KMS-11 (cell line): ENCODE data around the gene UGT1A10.
A peak's percentile ranks its signal among the peaks of the same experiment; 100 is the strongest.

Experiments
- H2AFZ ChIP-seq: fragments of 200-600 bp; sonication (generic); 2 replicates; pipeline ENCODE4 v1.6.1; 2016; ENCODE audit warnings: antibody characterized with exemption, mixed run types, low read depth
- H3K27ac ChIP-seq: fragments of 200-600 bp; sonication (generic); 2 replicates; pipeline ENCODE4 v1.6.1; 2016; ENCODE audit warnings: mild to moderate bottlenecking, mixed run types
- H3K27me3 ChIP-seq: fragments of 200-600 bp; sonication (generic); 2 replicates; pipeline ENCODE4 v1.6.1; 2017; ENCODE audit warnings: mild to moderate bottlenecking, low read depth, mixed run types, moderate library complexity; ENCODE audit not compliant: insufficient read depth
- H3K36me3 ChIP-seq: fragments of 200-600 bp; sonication (generic); 2 replicates; pipeline ENCODE4 v1.6.1; 2017; ENCODE audit warnings: mild to moderate bottlenecking, mixed run types; ENCODE audit not compliant: insufficient read depth
- H3K4me1 ChIP-seq: fragments of 200-600 bp; sonication (generic); 2 replicates; pipeline ENCODE4 v1.6.1; 2016; ENCODE audit warnings: mild to moderate bottlenecking, low read depth, mixed run types; ENCODE audit not compliant: poor library complexity, severe bottlenecking
- H3K4me2 ChIP-seq: fragments of 200-600 bp; sonication (generic); 2 replicates; pipeline ENCODE4 v1.7.0; 2016; ENCODE audit warnings: mild to moderate bottlenecking, mixed run types
- H3K4me3 ChIP-seq: fragments of 200-600 bp; sonication (generic); IDR thresholded peaks from 2 replicates; pipeline ENCODE4 v1.6.1; 2017; ENCODE audit warnings: low read depth, low read length, mixed read lengths; ENCODE audit not compliant: insufficient read depth
- H3K79me2 ChIP-seq: fragments of 200-600 bp; sonication (generic); 2 replicates; pipeline ENCODE4 v1.6.1; 2016; ENCODE audit warnings: low read depth, mixed run types; ENCODE audit not compliant: insufficient read depth
- H3K9ac ChIP-seq: fragments of 200-600 bp; sonication (generic); 2 replicates; pipeline ENCODE4 v1.6.1; 2016; ENCODE audit warnings: mild to moderate bottlenecking, mixed run types
- H4K20me1 ChIP-seq: fragments of 200-600 bp; sonication (generic); 2 replicates; pipeline ENCODE4 v1.6.1; 2016; ENCODE audit warnings: mild to moderate bottlenecking, mixed run types; ENCODE audit not compliant: insufficient read depth
- TF ChIP-seq, protein P1 (sequence below): fragments of 200-600 bp; sonication (generic); conservative IDR thresholded peaks from 2 replicates; pipeline ENCODE4 v1.6.1; 2017; ENCODE audit warnings: low read depth, mild to moderate bottlenecking, antibody characterized with exemption, low read length, moderate library complexity, mixed read lengths

Gene UGT1A10

DNA sequence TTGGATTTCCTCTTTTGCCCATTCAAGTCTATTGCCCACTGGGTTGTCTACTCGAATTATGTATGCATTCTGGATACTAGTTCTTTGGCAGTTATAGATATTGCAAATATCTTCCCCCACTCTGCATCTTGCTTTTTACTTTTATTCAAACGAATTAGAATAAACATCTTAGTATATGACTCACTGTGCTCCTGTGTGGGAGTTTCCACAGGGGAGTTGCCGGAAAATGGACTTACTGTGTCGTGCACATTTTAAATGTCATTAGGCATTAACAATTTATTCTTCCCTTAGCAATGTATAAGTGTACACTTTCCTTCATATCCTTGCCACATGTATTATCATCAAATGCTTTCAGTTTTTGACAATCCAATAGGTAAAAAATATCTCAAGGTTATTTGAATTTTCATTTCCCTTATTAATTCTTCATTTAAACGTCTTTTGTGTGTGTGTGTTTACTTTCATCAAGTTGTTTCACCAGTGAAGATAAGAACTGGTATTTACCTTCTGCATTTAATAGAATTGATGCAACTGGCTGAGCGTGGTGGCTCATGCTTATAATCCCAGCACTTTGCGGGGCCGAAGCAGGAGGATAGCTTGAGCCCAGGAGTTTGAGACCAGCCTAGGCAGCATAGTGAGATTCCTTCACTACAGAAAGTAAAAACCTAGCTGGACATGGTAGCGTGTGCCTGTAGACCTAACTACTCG lies 71.8 kb downstream of the UGT1A10 start:
- H3K36me3 ChIP-seq = no peaks in the 10 kb centered on the region
- H3K79me2 ChIP-seq = no peaks in the 10 kb centered on the region
- H3K27me3 ChIP-seq = no peaks in the 10 kb centered on the region
- TF ChIP-seq, protein P1, sequence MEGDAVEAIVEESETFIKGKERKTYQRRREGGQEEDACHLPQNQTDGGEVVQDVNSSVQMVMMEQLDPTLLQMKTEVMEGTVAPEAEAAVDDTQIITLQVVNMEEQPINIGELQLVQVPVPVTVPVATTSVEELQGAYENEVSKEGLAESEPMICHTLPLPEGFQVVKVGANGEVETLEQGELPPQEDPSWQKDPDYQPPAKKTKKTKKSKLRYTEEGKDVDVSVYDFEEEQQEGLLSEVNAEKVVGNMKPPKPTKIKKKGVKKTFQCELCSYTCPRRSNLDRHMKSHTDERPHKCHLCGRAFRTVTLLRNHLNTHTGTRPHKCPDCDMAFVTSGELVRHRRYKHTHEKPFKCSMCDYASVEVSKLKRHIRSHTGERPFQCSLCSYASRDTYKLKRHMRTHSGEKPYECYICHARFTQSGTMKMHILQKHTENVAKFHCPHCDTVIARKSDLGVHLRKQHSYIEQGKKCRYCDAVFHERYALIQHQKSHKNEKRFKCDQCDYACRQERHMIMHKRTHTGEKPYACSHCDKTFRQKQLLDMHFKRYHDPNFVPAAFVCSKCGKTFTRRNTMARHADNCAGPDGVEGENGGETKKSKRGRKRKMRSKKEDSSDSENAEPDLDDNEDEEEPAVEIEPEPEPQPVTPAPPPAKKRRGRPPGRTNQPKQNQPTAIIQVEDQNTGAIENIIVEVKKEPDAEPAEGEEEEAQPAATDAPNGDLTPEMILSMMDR = no peak
- H3K27ac ChIP-seq = no peak overlapping the region
- H4K20me1 ChIP-seq = no peaks in the 10 kb centered on the region
- no peak overlapping the region for H3K9ac ChIP-seq
- H3K4me3 ChIP-seq = no peak overlapping the region
- H3K4me1 ChIP-seq = no peaks in the 10 kb centered on the region
- no peak overlapping the region for H2AFZ ChIP-seq
- no peak overlapping the region for H3K4me2 ChIP-seq

DNA sequence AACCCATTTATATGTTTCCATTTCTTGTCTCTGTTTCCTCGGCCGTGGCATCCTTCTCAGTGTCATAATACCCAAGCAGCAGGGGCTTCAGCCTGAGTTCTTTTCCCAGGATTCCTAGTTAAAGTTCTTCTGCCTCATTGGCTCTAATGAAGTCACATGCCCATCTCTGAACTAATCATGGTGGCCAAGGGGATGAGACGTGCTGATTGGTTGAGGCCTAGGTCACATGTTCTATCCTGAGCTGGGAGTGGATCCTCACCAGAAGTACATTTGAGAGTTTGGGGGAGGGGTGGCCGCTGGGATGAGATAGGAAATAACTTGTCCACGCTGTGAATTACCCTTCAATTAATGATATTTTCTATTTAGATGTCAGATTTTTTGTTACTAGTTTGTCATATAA lies 72.7 kb downstream of the UGT1A10 start:
- H3K79me2 ChIP-seq = no peaks in the 10 kb centered on the region
- no peak overlapping the region for H3K27ac ChIP-seq
- TF ChIP-seq, protein P1 = no peak
- no peak overlapping the region for H3K9ac ChIP-seq
- H3K4me1 ChIP-seq = no peaks in the 10 kb centered on the region
- H3K27me3 ChIP-seq = no peaks in the 10 kb centered on the region
- H2AFZ ChIP-seq = no peak overlapping the region
- H3K4me3 ChIP-seq = no peak overlapping the region
- H3K4me2 ChIP-seq = no peak overlapping the region
- H4K20me1 ChIP-seq = no peaks in the 10 kb centered on the region
- H3K36me3 ChIP-seq = no peaks in the 10 kb centered on the region

DNA sequence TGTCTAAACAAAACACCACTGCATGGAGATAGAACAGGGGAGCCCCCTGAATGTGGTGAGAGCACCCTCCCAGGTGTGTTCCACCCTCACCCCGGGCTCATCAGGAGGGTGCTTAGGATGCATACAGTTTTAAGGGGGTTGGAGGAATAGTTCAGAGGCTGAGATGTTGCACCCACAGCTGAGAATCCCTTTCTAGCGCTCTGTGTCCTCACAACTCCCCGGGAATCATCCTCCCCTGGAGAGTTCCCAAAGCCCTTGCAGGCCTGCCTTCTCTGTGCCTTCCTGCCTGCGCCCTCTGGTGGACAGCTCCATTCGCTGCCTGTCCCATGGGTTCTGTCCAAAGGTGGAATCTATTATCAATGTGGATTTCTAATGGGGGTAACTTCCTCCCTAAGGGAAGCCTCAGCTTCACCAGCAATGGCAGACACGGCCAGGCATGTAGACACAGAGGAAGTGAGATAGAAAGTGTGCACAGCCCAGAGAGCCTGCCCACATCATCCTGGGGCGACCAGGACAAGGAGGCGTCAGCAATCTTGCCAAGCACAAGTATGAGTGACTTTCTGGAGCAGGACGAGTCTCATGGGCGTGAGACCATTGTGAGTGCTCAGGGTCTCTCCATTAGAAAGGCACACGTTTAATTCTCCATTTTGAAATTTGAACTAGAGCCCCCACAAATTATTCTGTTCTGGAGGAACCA lies 75.2 kb downstream of the UGT1A10 start:
- no peak overlapping the region for H2AFZ ChIP-seq

DNA sequence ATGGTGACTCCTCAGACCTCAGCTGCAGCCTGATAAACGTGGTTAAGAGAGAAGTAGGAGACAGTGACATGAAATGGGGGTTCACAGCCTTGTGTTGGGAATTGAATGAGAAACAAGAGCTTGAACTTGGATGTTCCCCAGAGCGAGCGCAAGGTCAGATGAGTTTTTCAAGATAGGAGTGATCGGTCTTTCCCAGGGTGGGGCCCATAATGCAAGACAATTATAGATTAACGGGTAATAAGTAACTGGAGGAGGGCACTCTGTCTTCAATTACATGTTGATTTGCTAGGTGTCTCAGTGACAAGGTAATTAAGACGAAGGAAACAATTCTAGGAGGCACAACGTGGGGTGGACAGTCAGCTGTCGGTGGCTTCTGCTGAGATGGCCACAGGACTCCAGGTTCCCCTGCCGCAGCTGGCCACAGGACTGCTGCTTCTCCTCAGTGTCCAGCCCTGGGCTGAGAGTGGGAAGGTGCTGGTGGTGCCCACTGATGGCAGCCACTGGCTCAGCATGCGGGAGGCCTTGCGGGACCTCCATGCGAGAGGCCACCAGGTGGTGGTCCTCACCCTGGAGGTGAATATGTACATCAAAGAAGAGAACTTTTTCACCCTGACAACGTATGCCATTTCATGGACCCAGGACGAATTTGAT lies 76.5 kb downstream of the UGT1A10 start, which contains the start of gene UGT1A5:
Gene UGT1A5 (plus strand): TSS at position 297 of the 651 bp plus-strand sequence. CDS start 85 bp downstream, at position 382.
- Histone ChIP-seq H3K4me2 (no peak within 1 kb of the TSS), H3K27ac (no peak within 1 kb of the TSS), H3K9ac (no peak within 1 kb of the TSS), H3K27me3 (no peaks in the 10 kb centered on the region), H4K20me1 (no peaks in the 10 kb centered on the region), H3K4me1 (no peaks in the 10 kb centered on the region), H3K4me3 (no peak within 1 kb of the TSS), H2AFZ (no peak within 1 kb of the TSS), H3K79me2 (no peaks in the 10 kb centered on the region), H3K36me3 (no peaks in the 10 kb centered on the region)
- TF ChIP-seq, protein P1 = no peak

More for the DNA sequence above, 75.2 kb downstream of the UGT1A10 start:
- Histone ChIP-seq H3K4me2 (no peak overlapping the region), H3K4me1 (no peaks in the 10 kb centered on the region), H4K20me1 (no peaks in the 10 kb centered on the region), H3K27ac (no peak overlapping the region), H3K36me3 (no peaks in the 10 kb centered on the region), H3K79me2 (no peaks in the 10 kb centered on the region), H3K4me3 (no peak overlapping the region), H3K9ac (no peak overlapping the region), H3K27me3 (no peaks in the 10 kb centered on the region)
- TF ChIP-seq, protein P1 = peak; percentile 86
